GM12878 (cell line): ENCODE results near the gene TLR10.

Experiments used
- CREB1 ChIP-seq: IDR thresholded peaks from 2 replicates; pipeline ENCODE4 v1.6.1; 2012; ENCODE audit warnings: low read depth, mild to moderate bottlenecking, inconsistent platforms
- TF ChIP-seq, protein P1 (sequence below): IDR thresholded peaks from 2 replicates; pipeline ENCODE4 v1.6.1; 2012; ENCODE audit warnings: low read depth, low read length, improper control_type of control experiment

DNA sequence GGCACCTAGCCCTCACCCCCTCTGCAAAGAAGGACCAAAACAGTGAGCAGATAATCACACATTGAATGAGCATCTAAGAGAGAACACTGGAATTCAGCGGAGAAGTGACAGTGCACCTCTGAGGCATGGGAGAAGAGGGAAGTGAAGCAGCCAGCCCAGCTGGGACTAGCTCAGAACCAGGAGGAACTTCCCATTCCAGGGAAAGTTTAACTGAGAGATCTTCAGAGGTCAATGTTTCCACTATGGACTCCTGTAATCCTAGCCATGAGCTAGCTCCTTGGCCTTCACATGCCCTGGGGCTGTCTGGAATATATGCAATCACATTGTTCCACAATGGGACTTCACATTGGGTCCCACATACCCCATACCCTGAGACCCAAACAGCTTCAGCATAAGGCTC, 49.4 kb upstream of the TLR10 start:
- TF ChIP-seq, protein P1, sequence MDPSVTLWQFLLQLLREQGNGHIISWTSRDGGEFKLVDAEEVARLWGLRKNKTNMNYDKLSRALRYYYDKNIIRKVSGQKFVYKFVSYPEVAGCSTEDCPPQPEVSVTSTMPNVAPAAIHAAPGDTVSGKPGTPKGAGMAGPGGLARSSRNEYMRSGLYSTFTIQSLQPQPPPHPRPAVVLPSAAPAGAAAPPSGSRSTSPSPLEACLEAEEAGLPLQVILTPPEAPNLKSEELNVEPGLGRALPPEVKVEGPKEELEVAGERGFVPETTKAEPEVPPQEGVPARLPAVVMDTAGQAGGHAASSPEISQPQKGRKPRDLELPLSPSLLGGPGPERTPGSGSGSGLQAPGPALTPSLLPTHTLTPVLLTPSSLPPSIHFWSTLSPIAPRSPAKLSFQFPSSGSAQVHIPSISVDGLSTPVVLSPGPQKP: no peak
- no peak for TF ChIP-seq CREB1
